GM18951 (cell line): ENCODE data around the gene AFF4.

ENCODE experiments used
- POLR2A ChIP-seq: IDR thresholded peaks from 4 replicates; pipeline ENCODE4 v1.6.1; 2011; ENCODE audit warnings: mild to moderate bottlenecking; ENCODE audit not compliant: insufficient read length, insufficient read depth; ENCODE audit errors: extremely low read depth
- in situ Hi-C: fragments of 300-500 bp; cut with MboI; formaldehyde crosslinking; loops from one replicate; pipeline ENCODE4 v1.12.0; 2022; ENCODE audit warnings: low sequenced_read_pairs, mixed read lengths, inconsistent platforms; ENCODE audit not compliant: unreplicated experiment

Gene AFF4

DNA sequence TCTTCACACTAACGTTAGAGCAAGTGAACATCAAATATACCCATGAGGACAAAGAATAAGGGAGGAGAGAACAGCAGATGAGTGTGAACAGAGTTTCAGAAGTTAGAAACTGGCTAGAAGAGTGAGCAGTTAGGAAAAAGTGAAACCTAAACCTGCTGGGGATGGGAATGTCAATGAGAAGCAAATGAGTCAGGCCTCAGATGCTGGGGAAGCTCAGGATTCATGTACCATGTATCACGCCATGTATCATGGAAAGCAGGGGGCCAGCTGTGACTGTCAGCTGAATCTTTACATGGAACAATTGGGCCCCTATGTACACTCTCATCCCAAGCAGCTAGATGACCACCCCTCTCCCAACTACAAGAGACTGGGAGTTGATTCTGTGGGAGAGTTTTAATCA is 113.4 kb downstream of the AFF4 start:
- no peak for TF ChIP-seq POLR2A
- in situ Hi-C loops = no loop called here

DNA sequence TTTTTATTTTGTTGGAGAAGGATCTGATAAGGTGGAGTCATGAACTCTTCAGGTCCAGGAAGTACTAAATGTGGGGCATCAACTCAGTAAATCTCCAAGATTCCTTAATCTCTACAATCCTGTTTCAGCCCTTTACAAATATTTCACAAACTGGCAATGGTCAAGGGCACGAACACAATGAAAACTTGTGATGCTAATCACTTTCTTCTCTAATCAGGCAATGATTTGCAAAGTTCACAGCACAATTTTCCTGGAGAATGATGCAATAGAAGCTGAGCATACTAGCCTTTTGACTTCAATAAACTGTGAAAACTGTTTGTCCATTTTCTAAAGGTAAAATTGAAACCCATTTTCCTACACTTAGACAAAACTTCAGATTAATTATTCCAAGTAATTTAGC is 114.1 kb downstream of the AFF4 start:
- in situ Hi-C loops = loop anchor here (25.0 kb wide), 1 partner anchor 462 kb away; no protein-coding TSS in a partner anchor
- no peak for TF ChIP-seq POLR2A

DNA sequence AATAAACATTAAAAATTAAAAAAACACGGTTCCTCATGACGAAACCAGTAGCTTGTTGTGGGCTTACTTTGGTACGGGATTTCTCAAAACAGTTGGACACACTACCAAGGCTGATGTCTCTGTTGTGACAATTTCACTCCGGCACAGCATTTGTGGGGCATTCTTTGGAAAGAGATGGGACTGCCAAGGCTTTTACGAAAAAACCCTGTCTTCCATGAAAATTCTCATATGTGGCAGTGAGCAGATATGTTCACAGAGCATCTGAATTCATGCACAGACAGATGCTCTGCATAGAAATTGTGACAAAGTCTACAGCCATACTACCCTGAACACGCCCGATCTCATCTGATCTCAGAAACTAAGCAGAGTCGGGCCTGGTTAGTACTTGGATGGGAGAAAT is 115.2 kb downstream of the AFF4 start:
- no peak for TF ChIP-seq POLR2A
- in situ Hi-C loops = loop anchor here (25.0 kb wide), 1 partner anchor 461 kb away; no protein-coding TSS in a partner anchor

DNA sequence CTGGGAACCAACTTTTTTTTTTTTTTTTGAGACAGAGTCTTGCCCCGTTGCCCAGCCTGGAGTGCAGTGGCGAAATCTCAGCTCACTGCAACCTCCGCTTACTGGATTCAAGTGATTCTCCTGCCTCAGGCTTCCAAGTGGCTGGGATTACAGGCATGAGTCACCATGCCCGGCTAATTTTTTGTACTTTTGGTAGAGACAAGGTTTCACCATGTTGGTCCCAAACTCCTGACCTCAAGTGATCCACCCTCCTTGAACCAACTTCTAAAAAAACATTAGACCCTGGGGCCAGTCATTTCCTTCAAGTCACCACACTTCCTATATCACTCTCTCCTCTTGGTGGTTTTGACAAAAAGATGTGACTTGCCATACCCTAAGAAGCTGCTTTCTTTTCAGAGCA is 122.1 kb downstream of the AFF4 start:
- no peak for TF ChIP-seq POLR2A
- in situ Hi-C loops = loop anchor here (25.0 kb wide), 1 partner anchor 454 kb away; no protein-coding TSS in a partner anchor

DNA sequence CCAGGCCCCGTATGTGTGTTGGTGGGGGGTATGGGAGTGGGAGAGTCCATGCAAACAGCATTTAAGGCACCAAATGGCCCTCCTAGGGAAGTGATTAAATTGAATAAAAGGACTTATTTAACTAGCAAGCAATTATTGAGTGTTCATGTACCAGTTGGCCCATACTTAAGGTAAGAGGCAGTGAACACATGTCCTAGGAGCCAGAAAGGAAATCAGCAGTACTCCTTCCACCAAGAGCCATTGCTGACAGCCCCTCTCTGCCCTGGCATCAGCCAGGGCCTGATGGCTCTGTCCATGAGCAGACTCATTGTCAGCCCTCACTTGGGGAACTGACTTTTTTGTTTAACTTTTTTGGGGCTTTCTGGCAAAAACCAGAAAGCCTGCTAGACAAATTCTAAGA is 122.5 kb downstream of the AFF4 start:
- in situ Hi-C loops = loop anchor here (25.0 kb wide), 1 partner anchor 454 kb away; no protein-coding TSS in a partner anchor
- no peak for TF ChIP-seq POLR2A

DNA sequence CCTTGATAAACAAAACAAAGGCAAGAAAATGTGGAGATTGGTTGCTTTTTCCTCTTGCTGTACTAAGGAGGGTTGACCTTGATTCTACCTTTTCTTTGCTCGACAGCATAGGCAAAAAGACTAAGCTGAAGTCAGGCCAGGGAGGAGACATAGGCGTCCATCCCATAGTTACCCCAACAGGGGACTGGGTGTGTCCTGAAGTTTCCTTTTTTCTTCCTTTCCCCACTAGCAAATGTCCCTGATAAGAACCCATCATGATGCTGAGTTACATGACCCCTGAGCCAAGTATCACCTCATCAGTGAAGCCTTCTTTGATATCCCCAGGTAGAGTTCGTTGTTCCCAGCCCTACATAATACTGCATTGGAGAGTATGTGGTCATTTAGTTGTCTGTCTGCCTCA is 123.1 kb downstream of the AFF4 start:
- in situ Hi-C loops = loop anchor here (25.0 kb wide), 1 partner anchor 453 kb away; no protein-coding TSS in a partner anchor
- no peak for TF ChIP-seq POLR2A

DNA sequence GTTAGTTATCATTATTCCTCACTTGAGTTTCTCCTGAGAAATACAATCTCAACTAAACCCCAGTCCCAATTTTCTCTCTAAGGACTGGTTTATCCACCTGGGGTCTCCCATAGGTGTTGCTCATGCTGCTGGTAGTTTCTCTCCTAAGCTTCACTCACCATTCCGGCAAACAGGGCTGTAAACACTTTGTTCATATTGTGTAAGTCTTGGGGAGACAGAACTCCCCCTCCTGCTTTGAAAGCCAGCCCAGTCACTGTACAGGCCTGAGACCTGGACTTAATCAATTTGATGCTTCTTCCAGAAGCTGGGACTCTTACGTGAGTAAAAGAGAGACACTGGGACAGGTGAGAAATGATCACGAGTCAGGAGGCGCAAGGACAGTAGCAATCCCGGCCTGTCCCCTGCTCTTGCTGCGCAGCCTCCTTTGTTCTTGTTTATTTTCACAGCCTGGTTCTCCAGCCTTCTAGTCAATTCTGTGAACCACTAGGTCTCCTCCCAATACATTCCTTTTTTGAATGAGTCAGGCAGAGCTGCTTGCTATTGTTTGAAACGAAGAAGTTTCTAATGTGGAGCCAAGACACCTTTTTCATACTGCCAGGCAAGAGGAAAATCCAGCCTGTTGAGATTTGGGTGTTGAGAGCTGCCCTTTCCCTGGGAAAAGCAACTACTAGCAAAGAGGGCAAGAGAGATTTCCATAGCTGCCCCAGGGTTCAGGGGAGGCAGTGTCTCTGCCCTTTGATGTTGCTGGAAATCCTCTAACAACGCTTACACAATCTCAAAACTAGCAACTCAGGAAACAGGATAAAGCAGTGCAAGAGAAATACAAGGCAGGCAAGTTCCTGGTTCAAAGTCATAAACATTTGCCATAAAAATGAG is 123.8 kb downstream of the AFF4 start:
- in situ Hi-C loops = loop anchor here (25.0 kb wide), 1 partner anchor 452 kb away; no protein-coding TSS in a partner anchor
- no peak for TF ChIP-seq POLR2A

DNA sequence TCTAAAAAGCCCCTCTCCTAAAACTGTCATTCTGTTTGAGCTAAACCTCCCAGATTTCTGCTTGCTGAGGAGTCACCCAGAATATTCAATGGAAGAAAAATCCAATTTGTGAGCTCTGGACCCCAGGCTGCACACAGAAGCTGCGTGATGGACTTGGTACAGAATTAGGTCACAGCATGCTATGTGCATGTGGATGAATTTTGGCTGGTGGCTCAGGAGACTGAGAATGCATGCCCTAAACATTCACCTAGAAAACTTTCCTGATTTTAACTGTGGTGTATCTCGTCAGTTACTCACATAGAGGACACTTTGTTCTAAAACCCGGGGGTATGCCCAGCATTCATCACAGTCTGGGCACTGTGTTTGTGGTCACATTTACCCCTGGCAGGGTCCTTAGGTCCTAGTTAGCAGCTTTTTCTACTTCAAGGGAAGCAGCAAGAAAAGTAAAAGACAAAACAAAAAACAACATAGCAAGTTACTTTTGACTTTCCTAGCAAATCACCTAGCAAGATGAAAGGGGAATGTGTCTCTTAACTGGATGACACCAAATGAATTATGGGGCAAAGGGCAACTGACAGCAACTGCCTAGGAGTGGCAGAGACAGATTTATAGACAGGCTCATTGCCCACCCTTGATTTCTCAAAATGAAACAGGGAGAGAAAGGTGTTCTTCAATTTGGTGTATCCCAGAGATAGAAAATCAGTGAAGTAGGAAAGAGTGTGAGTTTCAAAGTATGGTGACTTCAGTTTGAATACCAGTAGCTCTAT is 124.7 kb downstream of the AFF4 start:
- TF ChIP-seq POLR2A = no peak
- in situ Hi-C loops = loop anchor here (25.0 kb wide), 1 partner anchor 451 kb away; no protein-coding TSS in a partner anchor

DNA sequence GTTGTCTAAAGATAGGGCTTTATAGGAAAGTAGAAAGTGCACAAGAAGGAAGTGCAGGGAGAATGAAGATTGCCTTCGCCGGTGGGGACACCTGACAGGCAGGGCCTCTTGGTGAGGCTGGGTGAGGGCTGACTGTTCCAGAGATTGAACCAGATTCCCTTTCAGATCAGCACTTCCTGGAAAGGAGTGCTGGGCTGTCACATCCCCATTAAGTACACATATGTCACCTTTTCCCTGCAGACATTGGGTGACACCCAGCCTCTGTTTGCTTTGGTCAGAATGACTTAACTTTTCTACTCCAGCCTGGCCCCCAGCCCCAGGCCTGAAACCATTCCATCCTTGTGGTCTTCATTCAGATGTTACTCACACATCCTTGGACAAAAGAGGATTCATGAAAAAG is 125.6 kb downstream of the AFF4 start:
- in situ Hi-C loops = loop anchor here (25.0 kb wide), 1 partner anchor 451 kb away; no protein-coding TSS in a partner anchor
- no peak for TF ChIP-seq POLR2A

DNA sequence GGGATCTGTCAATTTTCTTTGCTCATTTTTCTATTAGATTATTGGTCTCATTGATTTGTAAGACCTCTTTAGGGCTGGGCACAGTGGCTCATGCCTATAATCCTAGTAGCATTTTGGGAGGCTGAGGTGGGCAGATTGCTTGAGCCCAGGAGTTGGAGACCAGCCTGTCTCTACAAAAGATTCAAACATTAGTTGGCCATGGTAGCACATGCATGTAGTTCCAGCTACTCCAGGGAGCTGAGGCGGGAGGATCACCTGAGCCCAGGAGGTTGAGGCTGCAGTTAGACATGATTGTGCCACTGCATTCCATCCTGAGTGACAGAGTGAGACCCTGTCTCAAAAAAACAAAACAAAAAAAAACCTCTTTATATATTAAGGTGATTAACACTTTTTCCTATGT is 126.6 kb downstream of the AFF4 start:
- in situ Hi-C loops = loop anchor here (25.0 kb wide), 1 partner anchor 450 kb away; no protein-coding TSS in a partner anchor
- TF ChIP-seq POLR2A = no peak

DNA sequence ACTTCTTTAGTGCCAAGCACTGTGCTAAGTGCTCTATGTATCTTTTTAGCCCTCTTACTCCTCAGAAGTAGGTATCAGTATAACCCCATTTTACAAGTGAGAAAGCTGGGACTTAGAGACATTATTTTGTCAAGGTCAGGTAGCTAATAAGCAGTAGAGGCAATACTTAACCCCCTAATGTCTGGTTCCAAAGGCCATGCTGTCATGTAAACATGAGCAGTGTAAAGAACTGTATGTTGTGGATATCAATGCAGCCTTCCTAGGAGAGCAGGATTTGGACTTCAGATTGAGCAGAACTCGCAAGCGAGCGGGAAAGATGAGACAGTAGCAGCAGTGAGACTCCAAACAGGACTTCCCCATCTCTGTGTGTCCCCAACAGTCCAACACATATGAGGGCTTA is 129.4 kb downstream of the AFF4 start:
- no peak for TF ChIP-seq POLR2A
- in situ Hi-C loops = loop anchor here (25.0 kb wide), 1 partner anchor 447 kb away; no protein-coding TSS in a partner anchor

DNA sequence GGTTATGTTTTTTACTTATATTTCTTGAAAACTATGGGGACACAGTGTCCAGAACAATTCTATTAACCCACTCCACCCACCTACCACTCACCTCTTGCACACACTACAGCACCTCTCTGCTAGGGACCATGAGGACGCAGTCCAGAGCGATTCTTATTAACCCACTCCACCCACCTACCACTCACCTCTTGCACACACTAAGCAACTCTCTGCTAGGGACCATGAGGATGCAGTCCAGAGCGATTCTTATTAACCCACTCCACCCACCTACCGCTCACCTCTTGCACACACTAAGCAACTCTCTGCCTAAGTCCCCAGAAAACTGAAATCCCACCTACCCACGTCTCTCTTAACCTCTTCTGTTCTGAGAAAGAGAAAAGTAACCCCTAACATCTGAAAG is 130.8 kb downstream of the AFF4 start:
- in situ Hi-C loops = loop anchor here (25.0 kb wide), 1 partner anchor 445 kb away; no protein-coding TSS in a partner anchor
- TF ChIP-seq POLR2A = no peak

DNA sequence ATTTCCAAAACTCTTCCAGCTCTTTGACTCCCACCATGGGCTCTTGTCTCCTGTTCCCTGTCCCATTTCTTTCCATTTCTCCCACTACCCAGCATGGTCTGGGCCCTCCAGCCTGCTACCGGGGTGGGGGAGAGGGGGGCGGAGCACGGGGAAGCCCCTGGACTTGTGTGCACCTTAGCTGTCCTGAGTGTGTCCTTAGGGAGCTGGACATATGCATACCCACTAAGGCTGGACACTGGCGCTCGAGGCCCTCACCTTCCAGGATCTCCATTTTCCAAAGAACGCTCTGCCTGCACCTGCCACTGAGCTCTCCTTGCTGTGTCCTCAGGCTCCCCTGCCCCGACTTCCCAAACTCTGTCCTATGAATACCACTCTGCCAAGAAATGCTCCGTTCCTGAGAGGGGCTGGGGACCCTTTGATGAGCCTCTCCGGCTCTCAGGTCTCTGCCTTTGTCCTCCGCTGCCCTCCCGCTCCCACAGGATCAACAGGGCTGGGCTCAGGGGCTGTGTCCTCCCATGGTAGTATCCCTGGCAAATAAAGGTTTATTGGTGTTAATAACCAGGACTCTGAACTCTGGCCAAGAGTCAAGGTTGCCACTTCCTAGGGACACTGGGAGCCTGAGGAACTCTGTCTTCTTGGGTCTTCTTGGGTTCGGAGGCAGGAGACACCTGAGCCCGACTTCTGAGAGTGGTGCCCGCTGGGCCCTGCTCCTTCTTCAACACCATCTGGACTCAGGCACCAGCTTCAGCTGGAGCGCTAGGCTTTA is 132.2 kb downstream of the AFF4 start:
- in situ Hi-C loops = loop anchor here (25.0 kb wide), 1 partner anchor 444 kb away; no protein-coding TSS in a partner anchor
- TF ChIP-seq POLR2A = no peak
